NB4 (cell line): ENCODE results near the gene SSX2IP.
"Not testable (repeated sequence)": the region's sequence is repeated elsewhere in the genome, so short reads cannot be mapped to it uniquely, and the experiment has no call there.

Experiments used
- DNase-seq: peaks from one replicate; pipeline ENCODE4 v3.0.0; 2010; ENCODE audit warnings: low read depth
- H3K4me3 ChIP-seq: one replicate; pipeline ENCODE4 v1.5.1; 2011; ENCODE audit warnings: mild to moderate bottlenecking, low read depth, low read length, moderate library complexity
- MYC ChIP-seq: IDR thresholded peaks from 2 replicates; pipeline ENCODE4 v1.6.1; 2011; ENCODE audit warnings: low read depth, low read length
- POLR2A ChIP-seq: IDR thresholded peaks from 2 replicates; pipeline ENCODE4 v1.6.1; 2011; ENCODE audit warnings: mild to moderate bottlenecking; ENCODE audit not compliant: insufficient read length; ENCODE audit errors: extremely low read depth
- TF ChIP-seq, protein P1 (sequence below): IDR thresholded peaks from 2 replicates; pipeline ENCODE4 v1.6.1; 2011; ENCODE audit warnings: low read depth, low read length
- TF ChIP-seq, protein P2 (sequence below): IDR thresholded peaks from one replicate; pipeline ENCODE4 v1.5.1; 2012; ENCODE audit warnings: low read depth, low read length

Gene SSX2IP

GRCh38 chr1:84600796-84601195 is 89.5 kb downstream of the SSX2IP start:
- TF ChIP-seq, protein P1, sequence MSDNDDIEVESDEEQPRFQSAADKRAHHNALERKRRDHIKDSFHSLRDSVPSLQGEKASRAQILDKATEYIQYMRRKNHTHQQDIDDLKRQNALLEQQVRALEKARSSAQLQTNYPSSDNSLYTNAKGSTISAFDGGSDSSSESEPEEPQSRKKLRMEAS = no peak
- TF ChIP-seq MYC (no peak), POLR2A (no peak)
- TF ChIP-seq, protein P2, sequence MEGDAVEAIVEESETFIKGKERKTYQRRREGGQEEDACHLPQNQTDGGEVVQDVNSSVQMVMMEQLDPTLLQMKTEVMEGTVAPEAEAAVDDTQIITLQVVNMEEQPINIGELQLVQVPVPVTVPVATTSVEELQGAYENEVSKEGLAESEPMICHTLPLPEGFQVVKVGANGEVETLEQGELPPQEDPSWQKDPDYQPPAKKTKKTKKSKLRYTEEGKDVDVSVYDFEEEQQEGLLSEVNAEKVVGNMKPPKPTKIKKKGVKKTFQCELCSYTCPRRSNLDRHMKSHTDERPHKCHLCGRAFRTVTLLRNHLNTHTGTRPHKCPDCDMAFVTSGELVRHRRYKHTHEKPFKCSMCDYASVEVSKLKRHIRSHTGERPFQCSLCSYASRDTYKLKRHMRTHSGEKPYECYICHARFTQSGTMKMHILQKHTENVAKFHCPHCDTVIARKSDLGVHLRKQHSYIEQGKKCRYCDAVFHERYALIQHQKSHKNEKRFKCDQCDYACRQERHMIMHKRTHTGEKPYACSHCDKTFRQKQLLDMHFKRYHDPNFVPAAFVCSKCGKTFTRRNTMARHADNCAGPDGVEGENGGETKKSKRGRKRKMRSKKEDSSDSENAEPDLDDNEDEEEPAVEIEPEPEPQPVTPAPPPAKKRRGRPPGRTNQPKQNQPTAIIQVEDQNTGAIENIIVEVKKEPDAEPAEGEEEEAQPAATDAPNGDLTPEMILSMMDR = no peak
- no peak overlapping the region for H3K4me3 ChIP-seq
- DNase-seq = no peak

GRCh38 chr1:84598846-84599741 is 91.2 kb downstream of the SSX2IP start:
- no peak overlapping the region for H3K4me3 ChIP-seq
- DNase-seq = no peak
- TF ChIP-seq, protein P2 = no peak
- TF ChIP-seq MYC = no peak
- TF ChIP-seq, protein P1 = no peak
- TF ChIP-seq POLR2A = no peak

GRCh38 chr1:84598418-84598817 is 91.8 kb downstream of the SSX2IP start:
- TF ChIP-seq, protein P2 = no peak
- TF ChIP-seq POLR2A = no peak
- no peak overlapping the region for H3K4me3 ChIP-seq
- no peak for DNase-seq

DNA sequence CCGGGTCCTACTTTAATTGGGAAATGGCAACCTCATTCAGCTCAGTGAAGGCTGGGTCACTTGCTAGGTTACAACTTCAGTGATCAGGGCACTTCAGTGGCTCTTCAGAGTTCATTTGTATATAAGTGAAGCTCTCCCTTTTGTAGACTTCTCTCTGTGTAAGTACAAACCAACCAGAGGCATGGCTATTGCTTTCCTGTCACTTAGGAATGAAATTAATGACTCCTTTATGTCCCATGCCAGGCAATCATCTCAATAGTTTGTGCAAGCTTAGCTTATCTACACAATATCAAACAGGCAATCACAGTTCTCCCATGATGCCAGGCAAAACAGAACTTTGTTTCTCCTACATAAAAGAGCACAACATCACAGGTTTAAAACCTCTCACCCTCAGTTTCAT is 93.2 kb downstream of the SSX2IP start:
- H3K4me3 ChIP-seq = no peak overlapping the region
- no peak for DNase-seq
- TF ChIP-seq, protein P2 = no peak
- TF ChIP-seq, protein P1 = no peak
- TF ChIP-seq POLR2A = no peak
- TF ChIP-seq MYC = no peak

DNA sequence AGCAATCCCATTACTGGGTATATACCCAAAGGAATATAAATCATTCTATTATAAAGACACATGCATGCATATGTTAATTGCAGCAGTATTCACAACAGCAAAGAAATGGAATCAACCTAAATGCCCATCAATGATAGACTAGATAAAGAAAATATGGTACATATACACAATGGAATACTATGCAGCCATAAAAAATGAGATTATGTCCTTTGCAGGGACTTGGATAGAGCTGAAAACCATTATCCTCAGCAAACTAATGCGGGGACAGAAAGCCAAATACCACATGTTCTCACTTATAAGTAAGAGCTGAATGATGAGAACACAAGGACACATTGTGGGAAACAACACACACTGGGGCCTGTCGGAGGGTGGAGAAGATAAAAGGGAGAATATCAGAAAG is 95.3 kb downstream of the SSX2IP start:
- not testable (repeated sequence) for DNase-seq, H3K4me3 ChIP-seq
